Stimulated activated CD4-positive, alpha-beta T cell treated with anti-CD3 and anti-CD28 coated beads, Interleukin-12 subunit alpha, Interleukin-12 subunit beta, amount 100 ng/mL, for 48 hours (primary cell): ENCODE measurements around the gene IPO13.

ENCODE experiments used
- DNase-seq, 3 donors: peaks; one replicate each; pipeline ENCODE4 v3.0.0-alpha.2; 2020; ENCODE audit warnings: low read depth in 2 of 3, low spot score in 1 of 3

The IPO13 gene

GRCh38 chr1:43946236-43947060, at the start of gene IPO13:
TSS of gene IPO13 (plus strand) at chr1:43946950. CDS start at chr1:43947601, 651 bp downstream.
- DNase-seq = peak; percentile 93 to 94 (median 94)

GRCh38 chr1:43898981-43899380, 47.8 kb upstream of the IPO13 start:
- DNase-seq = no peak

GRCh38 chr1:43900386-43900785, 46.4 kb upstream of the IPO13 start:
- DNase-seq = no peak

GRCh38 chr1:43901196-43901961, 45.4 kb upstream of the IPO13 start:
- DNase-seq = no peak

- DNase-seq = no peak
Observed at GRCh38 chr1:43902058-43902831, 44.5 kb upstream of the IPO13 start.

- DNase-seq = no peak
Observed at GRCh38 chr1:43904660-43905551, 41.8 kb upstream of the IPO13 start.

GRCh38 chr1:43908226-43908625, 38.5 kb upstream of the IPO13 start:
- no peak for DNase-seq

- no peak for DNase-seq
Observed at GRCh38 chr1:43908858-43909257, 37.9 kb upstream of the IPO13 start.

- no peak for DNase-seq
Observed at GRCh38 chr1:43910343-43910742, 36.4 kb upstream of the IPO13 start.

GRCh38 chr1:43912607-43913006, 34.1 kb upstream of the IPO13 start:
- DNase-seq = no peak

- no peak for DNase-seq
Observed at GRCh38 chr1:43913051-43913501, 33.7 kb upstream of the IPO13 start.

- no peak for DNase-seq
Observed at GRCh38 chr1:43913666-43914360, 32.9 kb upstream of the IPO13 start.

GRCh38 chr1:43914576-43915525, 31.9 kb upstream of the IPO13 start:
- DNase-seq = no peak

- no peak for DNase-seq
Observed at GRCh38 chr1:43919906-43920305, 26.8 kb upstream of the IPO13 start.

GRCh38 chr1:43921022-43921421, 25.7 kb upstream of the IPO13 start:
- no peak for DNase-seq

- DNase-seq = no peak
Observed at GRCh38 chr1:43924516-43924915, 22.2 kb upstream of the IPO13 start.

GRCh38 chr1:43925846-43926245, 20.9 kb upstream of the IPO13 start:
- DNase-seq = no peak

GRCh38 chr1:43930168-43930948, 16.4 kb upstream of the IPO13 start:
- no peak for DNase-seq
